Breast epithelium (tissue), 3 donors: ENCODE data around the gene RANBP3L.

Source experiments
- CTCF ChIP-seq, 3 donors: fragments of 450-650 bp; IDR thresholded peaks; one replicate each; pipeline ENCODE4 v1.5.1; 2016 to 2017; ENCODE audit warnings: antibody characterized with exemption in 3 of 3, mild to moderate bottlenecking in 3 of 3, moderate library complexity in 3 of 3
- POLR2AphosphoS5 ChIP-seq, 3 donors: sonication (generic); formaldehyde crosslinking; IDR thresholded peaks; one replicate each; pipeline ENCODE4 v1.6.1; 2017; ENCODE audit warnings: antibody characterized with exemption in 3 of 3

DNA sequence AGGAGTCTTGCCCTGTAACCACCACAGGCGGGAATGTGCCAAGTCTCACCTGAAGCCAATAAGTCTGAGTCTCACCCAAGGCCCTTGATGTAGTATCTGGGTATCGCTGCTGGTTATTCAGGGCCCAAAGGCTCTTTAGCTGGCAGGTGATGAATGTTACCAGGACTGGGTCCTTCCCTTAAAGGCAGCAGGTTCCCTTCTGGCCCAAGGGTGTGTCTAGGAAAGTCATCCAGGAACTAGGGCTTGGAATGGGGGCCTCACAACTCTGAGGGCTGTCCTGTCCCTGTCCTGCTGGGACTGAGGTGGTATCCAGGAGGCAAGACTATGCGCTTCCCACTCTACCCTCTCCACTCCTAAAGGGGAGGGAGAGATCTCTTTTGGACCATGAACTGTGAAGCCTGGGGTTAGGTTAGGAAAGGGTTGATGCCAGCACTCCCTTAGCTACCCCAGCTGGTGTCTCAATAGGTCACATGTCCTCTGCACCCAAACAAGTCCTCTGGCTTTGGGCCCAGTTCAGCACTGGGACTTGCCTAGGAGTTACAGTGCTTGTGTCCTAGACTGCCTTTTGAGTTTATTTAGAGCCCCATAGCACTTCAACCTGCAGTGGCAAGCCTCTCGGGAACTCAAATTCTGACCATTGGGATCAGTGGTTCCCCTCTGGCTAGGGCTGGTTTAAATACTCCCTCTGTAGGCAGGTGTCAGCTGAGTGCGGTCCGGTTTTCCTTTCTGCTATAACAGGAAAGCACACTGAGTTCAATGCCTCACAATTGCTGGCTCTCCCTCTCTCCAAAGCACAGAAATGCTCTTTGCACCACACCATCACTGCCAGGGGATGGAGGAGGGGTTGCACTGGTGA lies 22.5 kb upstream of the RANBP3L start:
- TF ChIP-seq POLR2AphosphoS5 (IDR thresholded peaks at IDR 0.05) = no peak
- no peak for TF ChIP-seq CTCF (IDR thresholded peaks at IDR 0.05)
